Measurements from ENCODE around the gene NBPF1.
"Not testable (repeated sequence)": the region's sequence is repeated elsewhere in the genome, so short reads cannot be mapped to it uniquely, and the experiment has no call there.

The NBPF1 gene

GRCh38 chr1:16516694-16517410, 96.5 kb downstream of the NBPF1 start:
- in situ Hi-C loops (cut with MboI; ENCODE audit: low pct_unique_long_range_greater_than_20kb, low sequenced_read_pairs, unreplicated experiment); DNase-seq (ENCODE audit: low spot score): not testable (repeated sequence)

DNA sequence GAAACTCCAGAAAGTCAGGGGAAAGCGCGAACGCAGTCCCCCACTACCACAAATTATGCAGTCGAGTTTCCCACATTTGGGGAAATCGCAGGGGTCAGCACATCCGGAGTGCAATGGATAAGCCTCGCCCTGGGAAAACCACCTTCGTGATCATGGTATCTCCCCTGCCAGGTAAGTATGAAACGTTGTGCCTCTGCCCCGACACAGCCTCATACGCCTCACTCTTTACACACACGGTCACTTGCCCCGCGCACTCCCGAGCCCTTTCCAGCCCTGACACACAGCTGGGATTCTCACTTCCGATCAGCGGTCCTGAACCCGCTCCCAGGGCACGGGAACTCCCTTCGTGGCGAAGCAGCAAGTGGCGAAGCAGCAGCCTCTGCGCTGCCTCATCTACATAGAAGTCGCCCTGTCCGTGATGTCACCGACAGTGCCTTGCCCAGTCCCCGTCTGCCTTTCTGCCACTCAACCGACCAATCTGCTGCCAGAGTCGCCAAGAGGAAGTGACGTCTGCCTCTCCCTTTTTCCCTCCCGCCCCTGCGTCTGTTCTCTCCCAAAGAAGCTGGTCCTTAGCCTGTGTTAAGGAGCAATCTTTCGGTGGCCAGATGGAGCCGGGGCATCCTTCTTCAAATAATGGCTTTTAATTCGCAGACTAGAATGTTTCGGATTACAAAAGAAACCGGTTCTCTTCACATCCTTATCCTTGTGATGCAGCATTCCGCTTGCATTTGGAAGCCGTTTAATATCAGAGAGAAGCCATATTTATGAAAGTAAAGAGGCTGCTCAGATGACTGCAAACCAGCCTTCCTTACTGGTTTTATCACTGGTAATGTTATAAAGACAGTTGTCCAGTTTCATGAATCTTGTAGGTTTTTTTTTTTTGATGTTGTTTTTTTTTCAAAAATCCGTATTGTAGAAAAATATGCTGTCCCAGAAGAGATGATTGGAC, 99.0 kb downstream of the NBPF1 start, which contains the start of gene RNU1-1:
Gene RNU1-1 (minus strand): TSS at position 179 of the 949 bp plus-strand sequence.
- DNase-seq (ENCODE audit: low spot score); in situ Hi-C loops (cut with MboI; ENCODE audit: low pct_unique_long_range_greater_than_20kb, low sequenced_read_pairs, unreplicated experiment): not testable (repeated sequence)

- DNase-seq (ENCODE audit: low spot score), result peak; percentile 60
- in situ Hi-C loops (cut with MboI; ENCODE audit: low pct_unique_long_range_greater_than_20kb, low sequenced_read_pairs, unreplicated experiment), result not testable (repeated sequence)
These were observed 99.8 kb downstream of the NBPF1 start for GRCh38 chr1:16513412-16514106.

GRCh38 chr1:16512624-16513411, 100.5 kb downstream of the NBPF1 start:
- in situ Hi-C loops (cut with MboI; ENCODE audit: low pct_unique_long_range_greater_than_20kb, low sequenced_read_pairs, unreplicated experiment); DNase-seq (ENCODE audit: low spot score): not testable (repeated sequence)
